DND-41 (cell line): ENCODE measurements around the gene CNTRL.

ENCODE experiments used
- ATAC-seq: fragments of 200-7000 bp; cut with Tn5 transposase; 3 replicates; pipeline ENCODE4 v1.9.1; 2021; ENCODE audit warnings: low read depth; ENCODE audit not compliant: insufficient read depth
- DNase-seq: peaks from one replicate; pipeline ENCODE4 v3.0.0-alpha.2; 2020
- H2AFZ ChIP-seq: 2 replicates; pipeline ENCODE4 v1.6.0; 2012; ENCODE audit warnings: low read depth, low read length
- H3K27ac ChIP-seq: 2 replicates; pipeline ENCODE4 v1.5.1; 2012; ENCODE audit warnings: low read length, inconsistent platforms
- H3K27me3 ChIP-seq: fragments of 200-600 bp; sonication (generic); 2 replicates; pipeline ENCODE4 v1.6.0; 2012; ENCODE audit warnings: low read length, mild to moderate bottlenecking, inconsistent platforms; ENCODE audit not compliant: insufficient read depth, poor library complexity
- H3K36me3 ChIP-seq: 2 replicates; pipeline ENCODE4 v1.5.1; 2012; ENCODE audit warnings: low read length, inconsistent platforms; ENCODE audit not compliant: insufficient read depth
- H3K4me1 ChIP-seq: 2 replicates; pipeline ENCODE4 v1.5.1; 2012; ENCODE audit warnings: mild to moderate bottlenecking, low read length; ENCODE audit not compliant: insufficient read depth
- H3K4me2 ChIP-seq: 2 replicates; pipeline ENCODE4 v1.6.0; 2012; ENCODE audit warnings: mild to moderate bottlenecking, moderate library complexity, low read length, inconsistent platforms; ENCODE audit not compliant: insufficient read depth
- H3K4me3 ChIP-seq, 2 experiments: fragments of 200-600 bp in 1 of 2; shearing (Covaris generic) in 1 of 2; 2 replicates each; pipeline ENCODE4 v1.5.1; 2012 to 2016; ENCODE audit warnings: inconsistent platforms in 2 of 2, low read length in 2 of 2, mild to moderate bottlenecking in 2 of 2, low read depth in 1 of 2, moderate library complexity in 1 of 2
- H3K79me2 ChIP-seq: 2 replicates; pipeline ENCODE4 v1.6.0; 2012; ENCODE audit warnings: low read length, inconsistent platforms; ENCODE audit not compliant: insufficient read depth
- H3K9ac ChIP-seq: 2 replicates; pipeline ENCODE4 v1.6.0; 2012; ENCODE audit warnings: low read depth, mild to moderate bottlenecking, inconsistent platforms, low read length, moderate library complexity
- H3K9me3 ChIP-seq: 2 replicates; pipeline ENCODE4 v1.5.1; 2012; ENCODE audit warnings: low read length, moderate library complexity, mild to moderate bottlenecking, inconsistent platforms; ENCODE audit not compliant: insufficient read depth, severe bottlenecking
- H4K20me1 ChIP-seq: 2 replicates; pipeline ENCODE4 v1.6.0; 2012; ENCODE audit warnings: low read length; ENCODE audit not compliant: insufficient read depth
- CTCF ChIP-seq: IDR thresholded peaks from 2 replicates; pipeline ENCODE4 v1.5.1; 2012; ENCODE audit warnings: borderline replicate concordance, low read length, moderate library complexity, mild to moderate bottlenecking; ENCODE audit not compliant: poor library complexity, severe bottlenecking; ENCODE audit errors: extremely low read depth
- EZH2 ChIP-seq: IDR thresholded peaks from 3 replicates; pipeline ENCODE4 v1.6.1; 2012; ENCODE audit warnings: borderline replicate concordance, low read depth, mild to moderate bottlenecking, moderate library complexity, low read length, inconsistent platforms; ENCODE audit not compliant: severe bottlenecking

The CNTRL gene

GRCh38 chr9:121210536-121210935, 135.8 kb downstream of the CNTRL start:
- Histone ChIP-seq H3K79me2 (no peaks in the 10 kb centered on the region), H3K27ac (no peak overlapping the region), H3K4me3 (no peak overlapping the region), H3K9me3 (no peaks in the 10 kb centered on the region), H3K4me1 (no peaks in the 10 kb centered on the region), H3K27me3 (no peaks in the 10 kb centered on the region), H4K20me1 (no peaks in the 10 kb centered on the region), H3K4me2 (no peak overlapping the region), H2AFZ (no peak overlapping the region), H3K36me3 (no peaks in the 10 kb centered on the region), H3K9ac (no peak overlapping the region)
- TF ChIP-seq EZH2 (no peak), CTCF (no peak)
- no peak for ATAC-seq
- no peak for DNase-seq

- H3K79me2 ChIP-seq = no peaks in the 10 kb centered on the region
- no peak overlapping the region for H3K9ac ChIP-seq
- DNase-seq (peak; percentile 74), ATAC-seq (peak; percentile 89)
- no peaks in the 10 kb centered on the region for H4K20me1 ChIP-seq
- H3K27me3 ChIP-seq = no peaks in the 10 kb centered on the region
- no peak overlapping the region for H3K4me2 ChIP-seq
- H2AFZ ChIP-seq = no peak overlapping the region
- no peak overlapping the region for H3K4me3 ChIP-seq
- no peaks in the 10 kb centered on the region for H3K36me3 ChIP-seq
- H3K9me3 ChIP-seq = no peaks in the 10 kb centered on the region
- TF ChIP-seq CTCF (peak; percentile 87), EZH2 (no peak)
- H3K4me1 ChIP-seq = no peaks in the 10 kb centered on the region
- H3K27ac ChIP-seq = no peak overlapping the region
Observed at GRCh38 chr9:121213136-121213806, 138.5 kb downstream of the CNTRL start.

- Histone ChIP-seq H3K27me3 (no peaks in the 10 kb centered on the region), H2AFZ (no peak overlapping the region), H3K27ac (no peak overlapping the region), H4K20me1 (no peaks in the 10 kb centered on the region), H3K9me3 (no peaks in the 10 kb centered on the region), H3K4me2 (no peak overlapping the region), H3K9ac (no peak overlapping the region), H3K36me3 (no peaks in the 10 kb centered on the region), H3K4me1 (no peaks in the 10 kb centered on the region), H3K79me2 (no peaks in the 10 kb centered on the region), H3K4me3 (no peak overlapping the region)
- no peak for TF ChIP-seq CTCF
- no peak for TF ChIP-seq EZH2
- DNase-seq (no peak), ATAC-seq (no peak)
Observed at GRCh38 chr9:121214005-121214404, 139.2 kb downstream of the CNTRL start.
